ENCODE data around the gene SCARF2.

SCARF2 gene

DNA sequence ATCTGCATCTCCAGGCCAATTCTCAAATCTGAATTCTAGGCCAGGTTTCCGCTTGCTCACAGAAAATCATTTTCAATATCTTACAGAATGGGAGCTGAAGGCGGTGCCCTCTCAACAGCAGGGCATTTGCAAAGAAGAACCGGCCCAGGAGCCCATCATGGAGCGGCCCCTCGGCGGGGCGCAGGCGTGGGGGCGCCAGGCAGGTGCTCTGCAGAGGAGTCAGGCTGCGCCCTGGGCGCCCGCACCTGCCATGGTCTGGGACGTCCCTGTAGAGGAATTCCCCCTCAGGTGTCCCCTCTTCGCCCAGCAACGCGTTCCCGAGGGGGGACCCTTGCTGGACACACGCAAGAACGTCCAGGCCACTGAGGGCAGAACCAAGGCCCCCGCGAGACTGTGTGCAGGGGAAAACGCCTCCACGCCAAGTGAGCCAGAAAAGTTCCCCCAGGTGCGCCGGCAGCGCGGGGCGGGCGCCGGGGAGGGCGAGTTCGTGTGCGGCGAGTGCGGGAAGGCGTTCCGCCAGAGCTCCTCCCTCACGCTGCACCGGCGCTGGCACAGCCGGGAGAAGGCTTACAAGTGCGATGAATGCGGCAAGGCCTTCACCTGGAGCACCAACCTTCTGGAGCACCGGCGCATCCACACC is 32.2 kb downstream of the SCARF2 start:
- no peak overlapping the region for H3K4me3 ChIP-seq (ENCODE audit: low read depth, low read length)
- TF ChIP-seq, protein P1, sequence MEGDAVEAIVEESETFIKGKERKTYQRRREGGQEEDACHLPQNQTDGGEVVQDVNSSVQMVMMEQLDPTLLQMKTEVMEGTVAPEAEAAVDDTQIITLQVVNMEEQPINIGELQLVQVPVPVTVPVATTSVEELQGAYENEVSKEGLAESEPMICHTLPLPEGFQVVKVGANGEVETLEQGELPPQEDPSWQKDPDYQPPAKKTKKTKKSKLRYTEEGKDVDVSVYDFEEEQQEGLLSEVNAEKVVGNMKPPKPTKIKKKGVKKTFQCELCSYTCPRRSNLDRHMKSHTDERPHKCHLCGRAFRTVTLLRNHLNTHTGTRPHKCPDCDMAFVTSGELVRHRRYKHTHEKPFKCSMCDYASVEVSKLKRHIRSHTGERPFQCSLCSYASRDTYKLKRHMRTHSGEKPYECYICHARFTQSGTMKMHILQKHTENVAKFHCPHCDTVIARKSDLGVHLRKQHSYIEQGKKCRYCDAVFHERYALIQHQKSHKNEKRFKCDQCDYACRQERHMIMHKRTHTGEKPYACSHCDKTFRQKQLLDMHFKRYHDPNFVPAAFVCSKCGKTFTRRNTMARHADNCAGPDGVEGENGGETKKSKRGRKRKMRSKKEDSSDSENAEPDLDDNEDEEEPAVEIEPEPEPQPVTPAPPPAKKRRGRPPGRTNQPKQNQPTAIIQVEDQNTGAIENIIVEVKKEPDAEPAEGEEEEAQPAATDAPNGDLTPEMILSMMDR (IDR thresholded peaks at IDR 0.05; ENCODE audit: insufficient read depth, low read length, missing control alignments) = no peak
- no peak for DNase-seq (ENCODE audit: low read depth, low spot score)
- ChIA-PET CTCF (interaction anchor here (1.4 kb wide), 2 partner anchors 12 to 13 kb away, joined by 3 read pairs; no protein-coding TSS in a partner anchor), POLR2A (no interaction called here)

- CTCF ChIA-PET = interaction anchor here (1.4 kb wide), 2 partner anchors 12 to 13 kb away, joined by 3 read pairs; no protein-coding TSS in a partner anchor
- POLR2A ChIA-PET = no interaction called here
- H3K4me3 ChIP-seq (ENCODE audit: low read depth, low read length) = no peak overlapping the region
- TF ChIP-seq, protein P1 (IDR thresholded peaks at IDR 0.05; ENCODE audit: insufficient read depth, low read length, missing control alignments) = no peak
- no peak for DNase-seq (ENCODE audit: low read depth, low spot score)
Observed at GRCh38 chr22:20404881-20405280, 32.7 kb downstream of the SCARF2 start.

DNA sequence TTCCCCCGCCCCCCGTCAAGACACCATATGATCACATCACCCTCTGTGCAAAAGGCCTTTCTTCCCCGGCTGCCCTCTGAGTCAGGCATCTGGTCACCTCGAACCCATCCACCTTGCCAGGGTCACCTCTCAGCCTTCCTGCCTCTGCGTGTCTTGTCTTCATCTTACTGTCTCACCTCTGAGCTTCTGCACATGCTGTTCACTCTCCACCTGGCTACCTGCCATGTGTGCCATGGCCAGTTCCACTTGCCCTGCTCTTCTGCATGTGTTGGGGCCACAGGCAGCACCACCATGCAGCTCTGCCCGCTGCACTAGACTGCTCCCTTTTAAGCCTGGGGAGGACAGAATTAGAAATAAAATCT is 33.9 kb downstream of the SCARF2 start:
- H3K4me3 ChIP-seq (ENCODE audit: low read depth, low read length) = no peak overlapping the region
- TF ChIP-seq, protein P1 (IDR thresholded peaks at IDR 0.05; ENCODE audit: insufficient read depth, low read length, missing control alignments) = no peak
- DNase-seq (ENCODE audit: low read depth, low spot score) = no peak
- POLR2A ChIA-PET = no interaction called here
- CTCF ChIA-PET = interaction anchor here (0.6 kb wide), 1 partner anchor 14 kb away, joined by 3 read pairs; no protein-coding TSS in a partner anchor

DNA sequence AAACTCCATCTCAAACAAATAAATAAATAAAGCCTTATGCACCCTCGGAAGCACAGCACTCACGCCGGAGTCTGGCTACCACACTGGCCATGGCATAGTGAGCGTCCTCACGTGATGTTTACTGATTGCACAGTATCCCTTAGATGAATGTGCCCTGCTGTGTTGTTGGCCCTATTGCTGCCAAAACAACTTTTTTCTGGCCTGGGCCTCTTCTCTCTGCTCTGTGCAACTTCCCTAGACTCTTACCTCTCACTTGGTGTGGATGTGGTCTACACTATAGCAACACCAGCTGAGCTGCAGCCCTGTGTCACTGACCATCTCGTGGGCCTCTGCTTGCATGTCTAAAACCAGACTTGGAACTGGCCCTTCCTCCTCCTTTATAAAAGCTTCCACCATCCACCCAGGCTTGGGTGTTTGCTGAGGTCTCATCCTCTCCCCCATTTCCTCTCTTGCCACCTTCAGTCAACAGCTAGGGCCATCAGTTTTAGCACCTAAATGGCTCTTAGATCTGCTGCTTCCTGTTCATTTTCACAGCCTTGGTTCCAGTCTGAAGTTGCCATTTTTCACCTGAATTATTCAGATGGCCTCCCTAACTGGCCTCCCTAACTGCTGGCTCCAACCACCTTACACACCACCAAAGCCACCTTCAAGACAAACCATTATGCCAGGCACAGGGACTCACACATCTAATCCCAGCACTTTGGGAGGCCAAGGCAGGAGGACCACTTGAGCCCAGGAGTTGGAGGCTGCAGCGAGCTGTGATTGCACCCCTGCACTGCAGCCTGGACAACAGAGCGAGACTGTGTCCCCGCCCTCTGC is 34.5 kb downstream of the SCARF2 start:
- no peak overlapping the region for H3K4me3 ChIP-seq (ENCODE audit: low read depth, low read length)
- ChIA-PET POLR2A (no interaction called here), CTCF (no interaction called here)
- no peak for DNase-seq (ENCODE audit: low read depth, low spot score)
- TF ChIP-seq, protein P1 (IDR thresholded peaks at IDR 0.05; ENCODE audit: insufficient read depth, low read length, missing control alignments) = no peak

- H3K4me3 ChIP-seq (ENCODE audit: low read depth, low read length) = no peak overlapping the region
- ChIA-PET CTCF (no interaction called here), POLR2A (no interaction called here)
- TF ChIP-seq, protein P1 (IDR thresholded peaks at IDR 0.05; ENCODE audit: insufficient read depth, low read length, missing control alignments) = no peak
- DNase-seq (ENCODE audit: low read depth, low spot score) = no peak
Observed at GRCh38 chr22:20401376-20402014, 36.1 kb downstream of the SCARF2 start.
